Fibroblast of skin of right quadriceps (primary cell): ENCODE results near the gene DNAH8.
"Not testable (repeated sequence)": the region's sequence is repeated elsewhere in the genome, so short reads cannot be mapped to it uniquely, and the experiment has no call there.

ENCODE experiments used
- DNase-seq: peaks from one replicate; pipeline ENCODE4 v3.0.0-alpha.2; 2013

Gene DNAH8

GRCh38 chr6:38910207-38910606 is 195.1 kb downstream of the DNAH8 start:
- DNase-seq: no peak

DNA sequence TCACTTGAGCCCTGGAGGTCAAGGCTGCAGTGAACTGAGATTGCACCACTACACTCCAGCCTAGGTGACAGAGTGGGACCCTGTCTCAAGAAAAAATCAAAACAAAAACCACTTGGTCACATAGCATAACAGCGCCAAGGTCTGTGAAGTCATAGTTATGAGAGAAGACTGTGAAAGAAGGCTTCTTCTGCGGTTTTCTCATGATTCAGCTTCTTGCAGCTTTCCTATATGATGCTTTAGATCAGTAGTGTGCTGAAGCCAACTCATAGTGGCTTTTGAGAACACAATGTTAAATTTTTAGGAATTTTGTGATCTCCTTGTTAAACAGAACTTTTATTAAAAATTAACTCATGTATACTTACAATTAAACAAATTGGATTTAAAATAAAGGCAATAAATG is 197.3 kb downstream of the DNAH8 start:
- no peak for DNase-seq

GRCh38 chr6:38915205-38915925 is 200.3 kb downstream of the DNAH8 start:
- no peak for DNase-seq

GRCh38 chr6:38921540-38921939 is 206.4 kb downstream of the DNAH8 start:
- DNase-seq: not testable (repeated sequence)

DNA sequence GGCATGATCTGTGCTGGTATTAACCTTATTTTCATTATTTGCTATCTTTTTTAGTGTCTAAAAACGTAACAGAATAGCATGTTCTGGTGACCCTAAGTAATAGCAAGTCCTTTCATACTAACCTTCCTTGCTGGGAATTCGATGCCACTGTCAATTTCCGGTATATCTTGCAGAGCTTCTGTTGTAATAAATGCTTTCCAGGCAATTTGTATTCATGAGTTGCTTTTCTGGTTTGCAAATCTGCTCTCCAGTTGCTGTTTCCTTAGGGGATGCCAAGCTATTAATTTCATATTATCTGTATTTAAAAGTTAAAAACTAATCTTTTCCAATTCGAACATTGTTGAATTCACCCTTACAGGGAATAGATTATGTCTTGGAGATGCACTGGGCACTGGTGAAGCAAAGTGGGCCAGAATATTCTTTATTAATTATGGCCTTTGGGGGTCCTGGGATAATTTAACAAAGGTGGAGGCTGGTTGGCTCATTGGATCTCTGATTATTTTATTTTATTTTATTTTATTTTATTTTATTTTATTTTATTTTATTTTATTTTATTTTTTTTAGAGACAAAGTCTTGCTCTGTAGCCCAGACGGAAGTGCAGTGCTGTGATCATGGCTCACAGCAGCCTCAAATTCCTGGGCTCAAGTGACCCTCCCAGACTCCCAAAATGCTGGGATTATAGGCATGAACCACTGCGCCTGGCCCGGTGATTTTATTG is 209.8 kb downstream of the DNAH8 start:
- DNase-seq: no peak

GRCh38 chr6:38929560-38929959 is 214.4 kb downstream of the DNAH8 start:
- DNase-seq: no peak

DNA sequence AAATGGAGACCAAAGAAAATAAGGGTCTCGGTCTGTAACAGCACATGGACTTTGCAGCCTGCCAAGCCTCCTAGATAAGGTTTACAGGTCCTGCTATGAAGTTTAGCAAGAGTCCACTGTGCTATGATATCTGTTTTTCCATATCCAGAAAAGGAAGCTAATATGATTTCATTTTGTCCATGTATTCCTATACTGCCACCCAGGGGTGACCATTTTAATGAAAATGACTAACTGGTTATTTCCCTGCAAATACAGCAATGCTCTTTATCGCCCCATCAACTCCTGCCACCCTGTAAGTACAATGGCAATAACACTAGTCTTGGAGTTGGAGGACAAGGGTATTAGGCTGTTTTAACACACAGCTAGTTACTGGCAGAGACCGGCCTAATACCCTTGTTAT is 218.3 kb downstream of the DNAH8 start:
- DNase-seq: no peak

DNA sequence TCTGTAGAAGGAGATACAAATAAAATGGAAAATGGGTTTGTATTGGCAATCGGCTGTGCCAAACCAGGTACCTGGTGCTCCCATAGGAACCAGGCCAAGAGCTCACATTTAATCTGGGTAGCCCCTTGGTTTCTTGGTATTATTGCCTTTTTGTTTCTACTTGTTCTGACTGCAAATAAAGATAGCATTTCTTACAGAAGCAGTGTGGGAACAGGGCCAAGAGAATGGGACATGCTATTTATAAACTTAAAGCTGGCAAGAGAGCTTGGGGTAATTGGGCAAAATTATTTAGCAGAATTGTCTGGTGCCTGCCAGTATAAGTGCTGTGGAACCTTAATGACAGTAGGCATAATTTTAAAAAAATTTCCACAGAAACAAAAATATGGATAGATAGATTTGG is 219.9 kb downstream of the DNAH8 start:
- DNase-seq: no peak

- no peak for DNase-seq
Measured at GRCh38 chr6:38937839-38938613, 222.9 kb downstream of the DNAH8 start.

DNA sequence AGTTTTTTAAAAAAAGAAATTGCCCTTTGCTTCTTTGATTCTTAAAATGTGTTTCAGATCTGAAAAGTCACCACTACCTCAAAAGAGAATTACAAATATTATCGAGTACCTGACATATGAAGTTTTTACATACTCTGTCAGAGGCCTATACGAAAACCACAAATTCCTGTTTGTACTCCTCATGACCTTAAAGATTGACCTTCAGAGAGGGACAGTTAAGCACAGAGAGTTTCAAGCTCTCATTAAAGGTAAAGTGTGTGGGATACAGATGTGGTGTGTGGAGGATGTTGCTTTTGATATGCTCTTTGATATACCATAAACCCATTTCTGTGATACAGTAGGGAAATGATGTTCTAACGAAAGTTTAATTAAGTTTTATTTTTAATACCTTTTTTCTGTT is 223.6 kb downstream of the DNAH8 start:
- DNase-seq: no peak

DNA sequence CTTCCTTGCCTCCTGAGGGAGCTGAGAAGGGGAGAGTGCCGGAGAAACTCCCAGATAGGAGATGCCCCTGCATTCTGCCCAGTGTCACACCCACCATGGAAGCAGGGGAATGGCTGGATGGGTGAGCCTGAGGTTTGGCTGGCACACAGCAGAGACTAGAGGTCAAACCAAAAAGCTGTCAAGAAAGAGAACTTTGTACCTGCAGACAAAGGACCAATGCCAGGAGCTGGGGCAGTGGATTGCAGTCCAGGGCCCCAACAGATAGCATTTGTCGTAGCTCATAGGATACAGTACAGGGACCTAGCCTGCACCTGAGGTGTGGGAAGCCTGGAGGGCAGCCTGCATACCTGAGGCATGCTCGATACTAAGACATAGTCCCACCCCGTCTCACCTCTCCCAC is 227.3 kb downstream of the DNAH8 start:
- DNase-seq: no peak

GRCh38 chr6:38942965-38943364 is 227.9 kb downstream of the DNAH8 start:
- no peak for DNase-seq

- no peak for DNase-seq
Measured at GRCh38 chr6:38943964-38944363, 228.9 kb downstream of the DNAH8 start.

- no peak for DNase-seq
Measured at GRCh38 chr6:38944655-38945279, 229.7 kb downstream of the DNAH8 start.

- no peak for DNase-seq
Measured at GRCh38 chr6:38955861-38956260, 240.8 kb downstream of the DNAH8 start.

DNA sequence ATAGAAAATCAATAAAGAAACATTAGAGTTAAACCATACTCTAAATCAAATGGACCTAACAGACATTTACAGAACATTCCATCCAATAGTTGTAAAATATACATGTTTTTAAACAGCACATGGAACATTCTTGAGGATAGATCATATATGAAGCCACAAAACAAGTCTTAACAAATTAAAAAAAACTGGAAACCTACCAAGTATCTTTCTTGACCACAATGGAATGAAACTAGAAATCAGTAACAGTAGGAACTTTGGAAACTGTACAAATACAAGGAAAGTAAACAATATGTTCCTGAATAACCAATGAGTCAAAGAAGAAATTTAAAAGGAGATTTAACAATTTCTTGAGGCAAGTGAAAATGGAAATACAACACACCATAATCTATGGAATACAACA is 242.3 kb downstream of the DNAH8 start:
- DNase-seq: no peak

- no peak for DNase-seq
Measured at GRCh38 chr6:38959138-38959537, 244.0 kb downstream of the DNAH8 start.

DNA sequence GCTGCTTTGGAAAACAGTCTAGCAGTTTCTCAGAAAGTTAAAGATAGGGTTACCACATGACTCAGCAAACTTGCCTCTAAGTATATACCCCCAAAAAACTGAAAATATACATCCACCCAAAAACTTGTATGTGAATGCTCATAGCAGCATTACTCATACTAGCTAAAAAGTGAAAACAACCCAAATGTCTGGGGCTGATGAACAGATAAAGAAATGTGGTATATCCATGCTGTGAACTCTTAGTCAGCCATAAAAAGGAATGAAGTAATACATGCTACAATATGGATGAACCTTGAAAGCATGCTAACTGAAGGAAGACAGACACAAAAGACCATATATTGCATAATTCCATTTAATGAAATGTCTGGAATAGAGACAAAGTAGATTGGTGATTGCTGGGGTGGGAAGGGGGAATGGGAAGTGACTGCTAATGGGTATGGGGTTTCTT is 253.6 kb downstream of the DNAH8 start:
- DNase-seq: no peak

- DNase-seq: peak; percentile 41
Measured at GRCh38 chr6:38973178-38974057, 258.3 kb downstream of the DNAH8 start.

DNA sequence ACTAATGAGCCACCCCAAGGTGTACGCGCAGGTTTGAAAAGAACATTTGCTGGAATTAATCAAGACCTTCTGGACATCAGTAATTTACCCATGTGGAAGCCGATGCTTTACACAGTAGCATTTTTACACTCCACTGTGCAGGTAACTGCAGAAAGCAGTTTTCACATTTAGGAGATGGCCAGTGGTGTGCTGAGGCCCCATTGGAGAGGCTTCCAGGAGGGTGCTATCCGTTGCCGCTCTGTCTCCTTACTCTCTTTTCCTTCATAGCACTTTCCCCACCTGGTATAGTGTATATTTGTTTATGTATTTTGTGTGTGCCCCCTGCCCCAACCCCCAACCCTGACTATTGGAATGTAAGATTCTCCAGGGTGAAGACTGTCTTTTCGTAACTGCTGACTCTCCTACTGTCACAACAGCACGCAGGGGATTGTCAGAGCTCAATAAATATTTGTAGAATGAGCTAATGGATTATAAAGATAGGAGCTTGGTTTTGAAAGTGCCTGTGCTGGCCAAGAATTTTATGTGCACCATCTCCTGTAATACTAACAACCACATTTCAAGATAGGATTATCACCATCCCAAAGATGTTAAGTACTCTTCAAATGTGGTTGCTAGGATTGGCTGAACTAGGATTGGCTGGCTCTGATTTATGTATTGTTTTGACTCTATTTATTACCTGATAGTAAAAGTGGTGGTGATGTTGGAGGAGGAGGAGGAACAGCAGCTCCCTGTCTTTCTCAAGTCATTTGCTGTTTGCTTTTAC is 259.5 kb downstream of the DNAH8 start:
- peak; percentile 22 for DNase-seq

DNA sequence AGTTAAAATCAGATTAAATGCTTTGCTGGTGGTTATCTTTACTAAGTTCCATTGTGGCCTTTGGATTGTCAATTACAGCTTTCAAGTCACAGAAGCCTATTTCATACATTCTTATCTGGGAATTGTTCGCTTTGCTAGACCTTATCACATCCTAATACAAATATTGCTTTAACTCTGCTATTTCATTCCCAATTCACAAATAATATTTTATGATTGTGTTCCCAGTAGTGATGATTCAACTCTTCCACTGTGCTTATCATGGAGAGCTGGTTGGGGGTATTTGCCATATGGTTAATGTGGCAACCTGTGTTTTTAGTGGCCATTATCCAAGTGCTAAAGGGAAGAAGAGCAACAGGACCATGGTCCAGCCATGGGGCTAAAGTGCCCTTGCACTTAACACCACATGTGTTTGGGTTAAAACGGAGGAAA is 260.5 kb downstream of the DNAH8 start:
- DNase-seq: no peak
